Measurements from ENCODE around the gene HCFC1.

HCFC1 gene

GRCh38 chrX:153973127-153974002 lies 1.7 kb upstream of the HCFC1 start:
- DNase-seq (ENCODE audit: low read depth): no peak

- peak; percentile 82 for DNase-seq (ENCODE audit: low read depth)
Observed at GRCh38 chrX:153972368-153973126, 929 bp upstream of the HCFC1 start, which contains the start of gene TMEM187. TSS of gene TMEM187 (plus strand) at chrX:153972754. CDS start at chrX:153982063, 9,309 bp downstream.

GRCh38 chrX:153971124-153971449 lies 531 bp downstream of the HCFC1 start:
- DNase-seq (ENCODE audit: low read depth): peak; percentile 91

- DNase-seq (ENCODE audit: low read depth): peak; percentile 34
Observed at GRCh38 chrX:153970357-153971123, 1.1 kb downstream of the HCFC1 start.

- DNase-seq (ENCODE audit: low read depth): no peak
Observed at GRCh38 chrX:153969904-153970356, 1.7 kb downstream of the HCFC1 start.

GRCh38 chrX:153969125-153969903 lies 2.3 kb downstream of the HCFC1 start:
- no peak for DNase-seq (ENCODE audit: low read depth)

- DNase-seq (ENCODE audit: low read depth): no peak
Observed at GRCh38 chrX:153968754-153969124, 2.9 kb downstream of the HCFC1 start.

- no peak for DNase-seq (ENCODE audit: low read depth)
Observed at GRCh38 chrX:153968255-153968654, 3.4 kb downstream of the HCFC1 start.

- no peak for DNase-seq (ENCODE audit: low read depth)
Observed at GRCh38 chrX:153967536-153968224, 3.9 kb downstream of the HCFC1 start.

- no peak for DNase-seq (ENCODE audit: low read depth)
Observed at GRCh38 chrX:153966841-153967535, 4.6 kb downstream of the HCFC1 start.

- no peak for DNase-seq (ENCODE audit: low read depth)
Observed at GRCh38 chrX:153966283-153966688, 5.3 kb downstream of the HCFC1 start.

- no peak for DNase-seq (ENCODE audit: low read depth)
Observed at GRCh38 chrX:153965406-153965805, 6.2 kb downstream of the HCFC1 start.

- no peak for DNase-seq (ENCODE audit: low read depth)
Observed at GRCh38 chrX:153964105-153964504, 7.5 kb downstream of the HCFC1 start.

GRCh38 chrX:153963546-153963945 lies 8.1 kb downstream of the HCFC1 start:
- DNase-seq (ENCODE audit: low read depth): no peak

GRCh38 chrX:153961292-153961691 lies 10.3 kb downstream of the HCFC1 start:
- no peak for DNase-seq (ENCODE audit: low read depth)

- DNase-seq (ENCODE audit: low read depth): no peak
Observed at GRCh38 chrX:153960786-153961185, 10.8 kb downstream of the HCFC1 start.

- no peak for DNase-seq (ENCODE audit: low read depth)
Observed at GRCh38 chrX:153960077-153960476, 11.5 kb downstream of the HCFC1 start.

GRCh38 chrX:153959649-153960048 lies 12.0 kb downstream of the HCFC1 start:
- DNase-seq (ENCODE audit: low read depth): no peak

GRCh38 chrX:153958605-153959004 lies 13.0 kb downstream of the HCFC1 start:
- DNase-seq (ENCODE audit: low read depth): no peak

GRCh38 chrX:153957224-153957623 lies 14.4 kb downstream of the HCFC1 start:
- no peak for DNase-seq (ENCODE audit: low read depth)

All from T-helper 22 cell (primary cell).